GM19025 (cell line): ENCODE data around the gene ANKRD63.
A peak's percentile ranks its signal among the peaks of the same experiment; 100 is the strongest.

Experiments used
- ATAC-seq: cut with Tn5 transposase; IDR thresholded peaks from one replicate; pipeline ENCODE4 v1.9.1; 2021; ENCODE audit warnings: mild to moderate bottlenecking, low read depth, moderate library complexity; ENCODE audit not compliant: unreplicated experiment

Gene ANKRD63, protein sequence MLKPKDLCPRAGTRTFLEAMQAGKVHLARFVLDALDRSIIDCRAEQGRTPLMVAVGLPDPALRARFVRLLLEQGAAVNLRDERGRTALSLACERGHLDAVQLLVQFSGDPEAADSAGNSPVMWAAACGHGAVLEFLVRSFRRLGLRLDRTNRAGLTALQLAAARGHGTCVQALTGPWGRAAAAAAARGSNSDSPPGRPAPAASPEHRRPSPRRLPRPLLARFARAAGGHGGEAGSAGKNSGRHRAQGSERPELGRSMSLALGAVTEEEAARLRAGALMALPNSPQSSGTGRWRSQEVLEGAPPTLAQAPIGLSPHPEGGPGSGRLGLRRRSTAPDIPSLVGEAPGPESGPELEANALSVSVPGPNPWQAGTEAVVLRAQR

DNA sequence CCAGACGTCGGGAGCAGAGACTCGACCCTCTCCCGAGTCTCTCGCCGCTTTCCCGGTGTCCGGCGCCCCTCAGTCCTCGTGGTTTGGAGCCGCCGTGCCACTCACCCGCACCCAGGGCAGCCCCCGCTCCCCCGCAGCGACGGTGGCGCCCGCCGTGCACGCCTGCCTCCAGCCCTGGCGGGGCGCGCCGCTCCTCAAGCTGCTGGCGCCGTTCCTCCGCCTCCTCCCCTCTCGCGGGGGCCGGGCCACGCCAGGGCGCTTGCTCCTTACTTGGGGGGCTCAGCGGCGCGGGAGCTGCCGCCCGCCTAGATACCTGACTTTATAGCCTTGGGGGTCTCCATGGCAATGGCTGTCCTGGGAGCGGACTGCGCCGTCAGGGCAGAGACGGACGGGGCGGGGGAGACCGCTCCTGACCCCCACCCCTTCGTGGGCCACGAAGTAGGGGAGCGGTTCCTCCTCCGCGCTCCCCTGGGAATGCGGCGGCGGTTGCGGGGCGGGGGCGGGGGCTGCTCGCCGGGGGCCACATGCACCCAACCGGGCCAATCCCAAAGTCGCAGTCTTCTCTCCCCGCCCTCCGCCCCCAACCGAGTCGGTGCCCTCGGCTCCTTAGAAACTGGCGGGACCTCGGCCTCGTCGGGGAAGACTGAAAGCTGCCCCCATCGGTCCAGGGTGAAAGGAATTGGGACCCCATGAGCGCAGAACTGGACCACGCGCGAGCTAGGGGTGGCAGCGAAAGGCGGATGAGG is at the start of gene ANKRD63:
Gene ANKRD63 (minus strand): TSS at position 196 of the 746 bp plus-strand sequence. CDS start 478 bp downstream, outside the sequence.
- ATAC-seq, result peak; percentile 31

DNA sequence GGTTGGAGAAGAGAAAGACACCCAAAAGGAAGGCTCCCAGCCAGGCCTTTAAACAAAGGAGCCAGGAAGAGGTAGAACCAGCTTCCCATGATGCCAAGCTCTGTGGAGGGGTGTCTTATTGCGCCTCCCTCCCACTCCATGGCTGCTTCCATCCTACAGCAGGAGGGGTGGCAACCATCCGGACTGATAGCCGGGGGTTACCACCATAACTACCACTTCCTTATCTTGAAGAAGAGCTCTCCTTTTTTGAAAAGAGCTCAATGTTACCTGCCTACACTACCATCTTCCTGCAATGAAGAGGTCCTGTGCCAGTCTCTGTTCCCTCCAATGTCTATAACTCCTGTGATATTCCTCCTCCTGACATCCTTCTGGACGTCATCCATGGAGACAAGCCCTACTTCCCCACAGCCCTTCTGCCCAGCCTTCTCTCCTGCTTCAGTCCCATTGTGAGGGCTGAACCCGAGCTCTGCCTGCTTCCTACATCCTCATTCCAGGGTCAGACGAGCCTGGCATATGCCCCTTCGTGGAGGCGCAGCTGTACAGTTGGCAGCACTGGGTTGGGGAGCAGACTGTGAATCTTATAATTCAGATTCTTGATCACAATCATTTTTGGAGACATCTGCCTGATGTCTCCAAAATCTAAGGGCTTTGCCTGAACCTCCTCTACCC is 49.4 kb upstream of the ANKRD63 start:
- no peak for ATAC-seq

DNA sequence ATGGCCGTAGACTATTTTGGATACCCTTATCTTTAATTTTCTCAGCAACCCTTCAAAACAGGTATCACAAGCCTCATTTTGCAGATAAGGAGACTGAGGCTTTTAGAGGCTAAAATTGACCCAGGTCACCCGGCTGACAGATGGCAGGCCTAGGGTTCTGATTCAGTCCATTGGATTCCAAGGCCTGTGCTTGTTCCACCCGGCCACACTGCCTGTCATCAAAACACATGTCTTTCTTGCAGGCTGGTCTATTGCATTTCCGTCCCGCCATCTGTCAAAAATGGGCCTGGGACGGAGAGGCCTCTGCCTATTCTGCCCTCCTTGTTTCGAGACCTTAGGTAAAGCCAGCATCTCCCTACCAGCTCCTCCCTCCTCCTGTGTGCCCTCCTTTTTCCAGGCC is 48.8 kb upstream of the ANKRD63 start:
- no peak for ATAC-seq

DNA sequence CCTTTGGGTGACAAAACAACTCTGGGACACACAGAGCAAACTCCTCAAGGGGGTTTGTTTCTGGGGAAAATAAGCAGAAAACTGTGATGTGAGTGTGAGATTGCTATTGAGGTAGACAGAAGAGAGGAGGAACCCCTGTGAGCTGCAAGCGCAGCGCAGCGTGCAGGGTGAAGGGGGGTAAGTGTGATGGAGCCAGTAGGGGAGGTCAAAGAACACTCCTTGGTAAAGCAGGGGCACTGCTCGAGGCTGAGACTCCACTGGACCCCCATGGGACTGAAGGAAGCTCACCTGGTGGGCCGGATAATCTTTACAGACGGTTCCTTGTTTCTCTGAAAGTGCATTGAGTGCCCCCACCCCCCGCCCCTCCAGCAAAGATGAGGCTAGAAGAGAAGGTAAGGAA is 48.2 kb upstream of the ANKRD63 start:
- no peak for ATAC-seq

DNA sequence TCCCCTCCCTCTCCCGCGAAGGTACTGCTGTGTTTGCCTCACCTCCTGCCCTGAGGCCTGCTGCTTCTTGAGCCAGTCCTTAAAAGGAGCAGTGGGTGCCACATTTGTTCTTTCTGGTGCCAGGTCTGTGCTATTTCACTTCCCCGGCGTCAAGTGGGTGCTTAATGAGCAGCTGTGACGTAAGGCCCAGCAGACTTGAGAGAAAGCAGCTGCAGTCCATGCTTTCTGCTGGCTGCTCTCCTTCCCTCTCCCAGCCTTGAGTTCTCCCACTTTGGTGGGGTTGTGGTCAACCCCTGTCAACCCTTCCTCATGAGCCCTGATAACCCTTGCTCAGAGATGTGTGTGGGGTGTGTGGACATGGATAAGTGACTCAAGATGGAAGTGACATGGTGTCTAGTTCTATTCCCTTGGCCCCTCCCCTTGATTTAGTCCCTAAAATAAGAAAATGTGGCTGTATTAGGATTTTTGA is 47.5 kb upstream of the ANKRD63 start:
- ATAC-seq, result no peak

DNA sequence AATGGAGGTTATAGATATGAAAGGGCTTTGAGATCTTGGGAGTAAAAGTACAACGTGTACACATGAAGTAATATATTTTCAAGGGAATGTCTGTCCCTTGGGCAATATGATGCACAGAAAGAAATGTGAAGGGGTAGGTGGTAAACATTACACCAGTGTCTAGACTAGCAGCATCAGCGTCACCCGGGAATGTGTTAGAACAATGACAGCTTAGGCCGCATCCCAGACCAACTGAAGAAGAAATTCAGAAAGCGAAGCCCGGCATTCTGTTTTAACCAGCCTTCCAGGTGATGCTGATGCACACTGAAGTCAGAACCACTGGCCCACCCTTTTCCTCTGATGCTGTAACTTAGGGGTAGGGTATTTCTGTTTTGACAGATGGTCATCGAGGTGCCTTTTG is 46.9 kb upstream of the ANKRD63 start:
- ATAC-seq, result no peak

DNA sequence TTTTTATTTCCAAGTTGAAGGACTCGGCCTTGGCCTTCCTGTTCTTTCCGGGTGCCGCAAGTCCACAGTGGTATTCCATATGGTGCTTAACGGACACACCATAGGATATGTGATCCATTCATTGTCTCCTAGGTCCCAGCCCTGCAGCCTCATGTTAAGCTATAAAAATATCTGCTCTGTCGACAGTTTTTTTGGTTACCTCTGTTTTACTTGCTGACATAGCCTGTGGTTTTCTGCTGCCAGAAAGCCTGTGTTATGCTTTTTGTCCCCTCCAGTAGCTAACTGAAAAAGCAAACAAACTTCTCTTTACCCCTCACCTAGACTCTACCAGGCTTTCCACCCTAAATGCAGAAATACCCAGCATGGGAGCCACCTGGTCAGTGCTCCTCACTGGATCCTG is 45.9 kb upstream of the ANKRD63 start:
- no peak for ATAC-seq

DNA sequence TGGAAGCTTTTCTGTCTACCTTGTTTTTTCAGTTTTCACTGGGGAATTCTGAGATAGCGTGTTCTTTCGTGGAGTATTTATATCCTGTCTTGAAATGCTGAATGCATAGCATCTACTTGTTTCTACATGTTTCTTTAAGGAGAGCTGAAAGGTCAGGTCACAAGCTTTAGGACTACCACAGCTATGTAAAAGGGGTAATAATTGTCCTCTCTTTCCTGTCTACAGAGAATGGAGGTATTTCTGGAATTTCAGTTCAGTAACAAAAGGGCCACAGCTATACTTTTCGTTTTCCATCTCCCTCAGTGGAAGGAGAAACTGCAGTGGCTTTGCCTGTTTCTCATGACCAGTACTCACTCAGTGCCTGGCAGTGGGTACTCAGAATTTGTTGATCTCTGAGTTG is 45.3 kb upstream of the ANKRD63 start:
- no peak for ATAC-seq

DNA sequence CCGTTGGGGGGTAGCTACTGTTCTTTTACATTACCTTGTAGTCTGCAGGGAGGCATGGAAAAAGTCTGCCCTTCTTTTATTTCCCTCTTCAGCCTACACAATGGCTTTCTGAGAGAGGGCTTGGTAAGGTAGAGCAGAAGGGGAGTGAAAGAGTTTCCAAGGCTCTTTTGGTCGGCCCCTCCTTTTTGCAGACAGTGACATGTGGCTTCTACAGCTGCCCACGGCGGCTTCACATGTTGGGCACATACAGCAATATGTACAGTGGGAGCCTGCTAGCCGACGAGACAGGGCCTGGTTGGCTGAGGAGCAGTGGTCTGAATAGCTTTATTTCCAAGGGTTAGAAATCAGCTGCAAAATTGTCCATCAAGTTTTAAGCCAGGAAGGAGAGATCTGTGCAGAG is 44.6 kb upstream of the ANKRD63 start:
- no peak for ATAC-seq

DNA sequence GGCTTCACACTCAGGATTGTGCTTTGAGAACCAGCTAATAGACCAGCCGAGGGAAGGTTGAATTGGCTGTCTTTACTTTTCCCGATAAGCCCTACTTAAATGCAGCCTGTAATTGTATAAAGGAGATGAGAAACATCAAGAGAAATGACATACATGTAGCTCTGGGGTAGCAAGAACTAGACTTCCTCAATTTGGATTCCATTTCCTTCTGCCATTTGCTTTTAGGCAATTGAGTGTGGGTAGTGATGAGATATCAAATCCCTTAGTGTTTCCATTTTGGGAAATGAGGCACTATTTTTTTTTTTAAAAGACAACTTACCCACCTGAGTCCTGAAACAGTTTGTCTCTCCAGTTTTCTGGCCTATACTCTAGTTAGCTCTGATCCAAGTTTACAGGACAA is 42.8 kb upstream of the ANKRD63 start:
- no peak for ATAC-seq

DNA sequence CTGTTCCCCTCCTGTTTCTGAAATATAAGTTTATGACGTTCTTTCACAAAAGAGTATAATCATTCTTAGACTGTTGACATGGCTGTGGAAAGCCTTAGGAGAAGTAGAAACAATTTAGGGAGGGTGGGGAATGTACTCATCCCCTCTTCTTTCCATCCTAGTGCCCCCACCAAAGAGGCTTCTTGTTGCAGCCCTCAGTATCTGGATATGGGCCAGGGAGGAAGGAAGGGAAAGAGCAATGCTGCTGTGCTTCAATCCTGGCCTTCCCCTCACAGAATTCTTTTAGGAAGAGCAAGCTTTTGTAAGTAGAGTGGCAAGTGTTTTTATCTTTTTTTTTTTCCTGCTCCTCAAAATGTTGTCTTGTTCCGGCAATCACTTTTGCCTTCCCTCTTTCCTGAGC is 42.3 kb upstream of the ANKRD63 start:
- ATAC-seq, result no peak

DNA sequence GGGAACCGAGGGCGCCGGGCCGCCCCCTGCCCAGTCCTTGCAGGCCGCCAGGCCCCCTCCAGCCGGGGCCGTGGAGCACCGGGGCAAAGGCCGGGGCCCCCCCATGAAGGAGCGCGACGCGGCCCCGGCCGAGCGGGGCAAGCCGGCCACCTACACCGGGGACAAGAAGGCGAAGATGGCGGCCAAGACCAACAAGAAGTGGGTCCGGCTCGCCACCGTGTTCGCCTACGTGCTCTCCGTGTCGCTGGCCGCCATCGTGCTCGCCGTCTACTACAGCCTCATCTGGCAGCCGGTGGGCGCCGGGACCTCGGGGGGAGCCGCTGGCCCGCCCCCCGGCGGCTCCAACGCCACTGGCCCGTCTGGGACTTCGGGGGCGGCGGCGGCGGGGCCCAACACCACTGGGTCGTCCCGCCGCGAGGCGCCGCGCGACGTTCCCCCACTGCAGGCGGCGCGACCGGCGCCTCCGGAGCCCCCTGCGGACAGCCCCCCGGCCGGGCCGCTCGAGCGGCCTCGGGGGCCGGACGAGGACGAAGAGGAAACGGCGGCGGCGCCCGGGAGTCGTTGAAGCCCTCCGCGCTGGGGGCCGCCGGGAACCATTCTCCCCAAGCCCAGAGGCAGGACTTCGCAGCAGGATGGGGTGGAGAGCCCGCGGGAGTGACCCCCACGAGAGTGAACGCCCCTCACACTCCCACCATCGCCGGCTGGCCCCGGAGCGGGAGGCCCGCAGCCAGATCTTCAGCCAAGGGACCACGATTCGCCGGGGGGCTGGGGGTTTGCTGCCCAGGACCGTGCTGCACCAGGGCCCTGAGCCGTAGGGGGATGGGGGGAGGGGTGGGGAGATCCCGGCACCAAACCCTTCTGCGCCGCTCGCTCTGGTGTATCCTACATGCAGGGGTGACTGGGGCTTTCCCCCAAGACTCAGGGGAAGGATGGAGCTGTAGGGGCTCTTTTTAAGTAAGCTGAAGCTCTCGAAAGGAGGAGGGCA is 41.4 kb upstream of the ANKRD63 start:
- ATAC-seq, result peak; percentile 2

DNA sequence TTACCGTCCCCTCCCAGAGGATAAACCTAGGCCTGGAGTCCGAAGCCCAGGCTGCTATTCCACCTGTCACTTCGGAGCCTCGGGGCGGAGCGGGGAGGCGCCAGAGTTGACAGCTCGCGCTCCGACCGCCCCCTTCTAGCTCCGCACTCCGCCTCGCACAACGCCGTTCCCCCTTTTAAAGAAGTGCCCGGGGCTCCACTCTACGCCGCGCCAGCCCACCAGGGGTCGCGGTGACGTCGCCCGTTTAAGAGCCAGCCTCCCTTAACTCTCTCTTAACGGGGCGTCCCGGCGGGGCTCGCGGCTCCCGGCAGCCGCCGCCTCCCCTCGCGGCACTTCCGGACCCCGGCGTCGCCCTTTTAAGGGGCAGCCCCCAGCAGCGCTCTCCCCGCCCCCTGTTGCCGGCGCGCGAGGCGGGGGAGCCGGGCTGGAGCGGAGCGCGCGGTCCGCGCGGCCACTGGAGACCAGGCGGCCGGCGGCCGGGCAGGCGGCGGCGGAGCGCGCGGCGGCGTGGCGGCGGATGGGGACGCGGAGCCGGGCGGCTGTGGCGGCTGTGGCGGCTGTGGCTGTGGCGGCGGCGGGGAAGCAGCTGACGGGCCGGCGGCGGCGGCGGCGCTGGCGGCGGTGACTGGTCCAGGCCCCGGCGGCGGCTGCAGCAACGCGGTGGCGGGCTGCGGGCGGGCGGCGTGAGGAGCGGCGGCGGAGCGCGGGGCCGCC is 40.5 kb upstream of the ANKRD63 start, which contains the start of gene INAFM2:
Gene INAFM2 (plus strand): TSS at position 454 of the 714 bp plus-strand sequence. CDS start 364 bp downstream, outside the sequence.
- peak; percentile 89 for ATAC-seq

DNA sequence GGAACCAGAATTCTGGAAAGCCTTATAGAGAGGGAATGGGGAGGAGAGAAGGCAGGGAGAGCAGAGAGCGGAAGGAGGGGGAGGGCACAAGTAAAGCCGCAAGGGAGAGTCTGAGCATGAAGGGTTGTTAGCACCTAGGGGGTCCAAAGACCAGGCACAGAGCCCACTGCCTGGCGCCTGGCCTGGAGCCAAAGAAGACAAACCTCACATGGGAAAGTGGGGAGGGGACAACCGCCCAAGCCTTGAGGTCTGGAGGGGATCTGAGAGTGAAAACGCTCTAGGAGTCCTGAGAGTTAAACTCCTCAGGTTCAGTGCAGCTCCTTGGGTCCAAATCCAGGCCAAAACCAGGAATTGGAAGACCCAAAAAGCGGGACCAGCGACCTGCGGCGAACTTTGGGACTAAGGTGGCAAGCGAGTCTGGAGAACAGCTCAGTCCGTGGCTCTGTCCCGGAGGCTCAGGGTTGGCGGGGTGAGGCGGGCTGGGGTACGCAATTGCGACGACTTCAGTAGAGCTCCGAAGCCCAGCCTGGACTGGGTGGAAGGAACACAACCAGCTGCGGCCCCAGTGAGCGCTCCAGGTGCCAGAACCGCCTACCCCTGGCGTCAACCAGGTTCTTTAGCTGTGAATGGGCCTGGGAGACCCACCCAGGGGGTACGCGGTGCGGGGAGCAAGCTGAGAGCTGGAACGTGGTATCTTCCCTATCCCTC is 39.8 kb upstream of the ANKRD63 start:
- ATAC-seq, result no peak

DNA sequence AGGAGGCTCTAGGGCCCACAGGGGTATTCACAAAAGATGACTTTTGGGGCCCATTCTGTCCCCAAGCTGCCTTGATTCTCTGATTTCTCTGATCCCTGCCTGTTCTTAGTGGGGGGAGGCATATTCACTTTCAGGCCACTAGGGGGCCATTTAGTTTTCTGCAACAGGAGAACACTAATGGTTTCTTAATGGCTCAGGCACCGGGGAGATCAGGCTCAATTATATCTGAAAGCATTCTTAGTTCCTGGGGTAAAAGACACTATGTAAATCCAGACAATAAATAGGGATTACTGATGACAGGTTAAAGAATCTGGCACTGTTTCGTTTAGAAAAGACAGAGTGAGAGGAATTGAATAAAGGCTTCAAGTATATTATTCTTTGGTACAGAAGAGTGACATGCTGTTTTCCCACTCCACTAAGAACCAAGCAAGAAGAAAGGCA is 38.1 kb upstream of the ANKRD63 start:
- no peak for ATAC-seq

DNA sequence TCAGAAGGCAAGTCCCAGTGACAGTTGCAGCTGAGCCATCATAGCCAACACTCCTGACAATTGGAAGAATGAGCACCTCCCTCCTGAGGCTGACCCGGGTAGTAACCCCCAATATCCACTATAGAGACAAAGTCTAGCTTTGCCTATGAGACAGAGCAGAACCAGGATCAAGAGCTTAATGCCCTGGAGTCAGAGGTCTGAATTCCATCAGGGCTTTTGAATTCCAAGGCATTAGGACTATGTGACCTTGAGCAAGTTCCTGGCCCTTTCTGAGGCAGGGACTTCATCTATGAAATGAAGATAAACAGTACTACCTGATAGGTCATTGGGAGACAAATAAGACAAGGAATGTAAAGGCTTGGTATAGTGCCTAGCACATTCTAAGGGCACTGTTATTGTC is 37.5 kb upstream of the ANKRD63 start:
- no peak for ATAC-seq

DNA sequence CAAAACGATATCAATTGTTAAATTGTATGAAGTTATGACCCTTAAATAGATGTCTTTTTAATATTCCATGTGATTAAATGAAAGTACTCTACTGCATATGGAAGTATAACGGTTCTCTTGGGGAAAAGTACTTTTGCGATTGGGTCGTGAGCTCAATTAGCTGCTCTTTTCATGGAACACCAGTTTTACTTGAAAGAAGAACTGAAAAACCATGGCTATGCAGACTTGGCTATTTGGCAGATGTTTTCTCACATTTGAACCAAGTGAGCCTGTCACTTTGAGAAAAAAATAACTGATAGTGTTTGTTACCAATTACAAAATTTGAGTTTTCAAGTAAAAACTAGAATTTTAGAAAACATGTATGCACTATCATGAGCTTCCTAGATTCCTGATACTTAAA is 34.7 kb upstream of the ANKRD63 start:
- ATAC-seq, result no peak

DNA sequence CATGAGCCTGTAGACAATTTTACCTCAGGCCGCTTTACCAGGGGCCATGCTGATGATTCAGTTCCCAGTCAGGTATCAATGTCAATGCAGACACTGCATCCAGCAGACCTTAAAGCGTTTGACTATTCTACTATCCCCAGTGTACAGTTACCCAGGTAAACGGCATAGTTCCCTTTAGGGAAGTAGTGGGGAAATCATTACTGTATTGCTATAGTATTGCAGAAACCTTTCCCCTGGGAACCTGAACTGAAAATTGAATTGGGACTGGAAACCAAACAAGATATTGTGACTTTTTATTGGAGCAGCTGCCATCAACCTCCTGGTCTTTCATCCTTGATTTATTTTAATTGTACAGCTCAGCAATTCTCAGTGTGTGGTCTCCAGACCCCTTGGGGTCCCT is 34.1 kb upstream of the ANKRD63 start:
- no peak for ATAC-seq
